DMS 273 (cell line): Measurements from ENCODE around the gene GALNTL6.
"Not testable (repeated sequence)": the region's sequence is repeated elsewhere in the genome, so short reads cannot be mapped to it uniquely, and the experiment has no call there.

ENCODE experiments used
- DNase-seq: peaks from one replicate; lab custom pipeline; 2025; ENCODE audit not compliant: unreplicated experiment; lab: John Stamatoyannopoulos, UW

GALNTL6 gene

DNA sequence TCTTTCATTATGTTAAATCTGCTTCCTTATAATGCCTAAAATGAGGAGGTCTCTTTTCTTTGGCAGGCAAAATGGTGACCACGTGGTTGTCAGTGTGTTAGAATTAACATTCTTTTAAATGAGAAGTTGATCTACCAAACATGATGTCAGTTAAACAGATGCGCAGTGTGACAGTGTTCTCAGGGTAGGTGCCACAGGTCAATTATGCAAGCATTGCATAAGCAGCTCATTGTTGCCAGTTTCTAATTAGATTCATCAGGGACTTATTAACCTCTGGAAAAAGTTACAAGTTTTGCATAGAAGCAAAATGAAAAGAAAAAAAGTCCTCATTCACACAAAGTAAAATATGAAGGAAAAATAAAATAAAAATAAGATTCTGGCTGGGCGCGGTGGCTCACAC, 1031.4 kb downstream of the GALNTL6 start:
- DNase-seq, result no peak

DNA sequence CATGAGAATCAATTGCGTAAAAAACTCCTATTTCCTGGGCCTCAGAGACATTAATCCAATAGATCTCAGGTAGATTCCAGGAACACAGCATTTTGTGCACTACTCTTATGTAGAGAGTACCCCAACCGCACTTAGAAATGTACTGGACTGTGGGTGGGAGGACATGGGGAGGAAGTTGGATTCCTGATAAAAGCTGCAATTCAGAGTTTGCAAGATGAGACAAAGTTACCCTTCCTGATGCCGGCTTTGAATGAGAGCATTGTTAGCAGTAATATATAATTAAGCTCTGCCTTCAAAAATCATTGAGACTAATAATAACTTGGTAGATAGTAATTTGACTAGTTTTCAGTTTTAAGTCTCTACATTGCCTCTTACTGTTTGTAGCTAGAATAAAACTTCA, 1032.1 kb downstream of the GALNTL6 start:
- DNase-seq, result no peak

DNA sequence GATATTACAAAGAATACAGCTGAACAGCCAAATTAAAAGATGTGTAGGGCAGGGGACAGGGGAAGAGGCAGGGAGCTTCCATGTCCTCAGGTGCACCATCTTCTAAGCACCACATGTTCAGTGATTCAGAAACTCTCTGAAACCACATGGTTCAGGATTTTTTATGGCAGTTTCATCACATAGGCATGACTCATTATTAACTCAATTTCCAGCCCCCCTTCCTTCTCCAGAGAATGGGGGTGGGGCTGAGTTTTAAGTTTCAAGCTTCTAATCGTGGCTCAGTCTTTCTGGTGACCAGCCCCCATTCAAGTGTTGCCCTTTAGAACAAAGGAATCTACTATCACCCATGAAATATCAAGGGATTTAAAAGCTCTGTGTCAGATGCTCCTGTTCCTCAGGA, 1037.6 kb downstream of the GALNTL6 start:
- DNase-seq, result no peak

DNA sequence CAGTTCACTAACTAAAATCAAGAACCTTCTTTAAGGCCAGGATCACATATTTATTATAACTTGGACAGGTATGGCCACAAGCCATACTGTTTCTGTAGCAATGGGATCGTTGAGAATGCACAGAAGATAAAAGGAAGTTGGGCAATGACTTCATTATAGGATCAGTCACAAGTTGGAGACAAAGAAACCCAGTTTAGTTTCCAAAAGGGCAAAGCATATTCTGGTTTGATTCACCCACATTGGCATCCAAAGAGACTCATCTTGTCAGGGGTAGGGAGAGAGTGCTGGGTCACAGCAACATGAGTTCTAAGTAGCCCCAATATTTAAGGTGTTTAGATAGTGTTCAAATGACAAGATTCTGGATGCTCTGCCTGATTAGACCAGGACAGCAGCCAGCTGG, 1038.3 kb downstream of the GALNTL6 start:
- no peak for DNase-seq

DNA sequence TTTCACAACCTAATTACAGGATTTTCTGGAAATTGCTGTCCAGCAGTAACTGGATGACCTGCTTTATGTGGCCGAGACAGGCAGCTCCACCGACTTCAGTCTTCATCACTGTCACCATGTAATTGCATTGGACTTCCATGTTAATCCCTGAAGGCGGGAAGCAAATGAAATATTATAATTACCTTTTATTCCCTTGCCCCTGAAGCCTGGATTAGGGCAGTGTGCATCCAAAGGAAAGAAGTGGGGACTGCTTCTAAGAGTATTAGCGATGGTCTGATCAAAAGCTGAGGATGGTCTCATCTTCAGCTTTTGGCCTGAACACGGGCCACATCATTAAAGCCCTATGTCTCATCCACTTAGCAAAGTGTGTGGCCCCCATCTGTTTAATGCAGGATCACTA, 1043.8 kb downstream of the GALNTL6 start:
- no peak for DNase-seq

DNA sequence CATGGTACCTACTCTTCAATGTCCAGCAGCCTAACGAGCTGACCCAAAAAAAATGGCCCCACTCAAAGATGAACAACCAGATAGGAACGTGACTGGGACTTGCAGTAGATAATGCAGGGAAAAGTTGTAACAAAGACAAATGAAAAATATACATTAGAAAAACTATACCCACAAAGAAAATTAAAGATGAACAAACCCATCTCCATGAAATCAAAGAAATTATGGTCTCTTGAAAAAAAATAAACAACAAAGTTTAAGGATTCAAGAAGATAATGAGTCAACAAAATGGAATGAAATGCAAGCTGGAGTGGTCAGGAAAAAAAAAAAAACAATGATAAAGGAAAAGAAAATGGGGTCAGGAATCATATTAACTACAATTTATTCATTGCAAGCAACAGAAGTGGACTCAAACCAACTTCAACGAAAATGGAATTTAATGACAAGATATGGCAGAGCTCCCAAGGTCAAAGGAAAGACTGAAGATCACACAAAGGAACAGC, 1045.6 kb downstream of the GALNTL6 start:
- no peak for DNase-seq

DNA sequence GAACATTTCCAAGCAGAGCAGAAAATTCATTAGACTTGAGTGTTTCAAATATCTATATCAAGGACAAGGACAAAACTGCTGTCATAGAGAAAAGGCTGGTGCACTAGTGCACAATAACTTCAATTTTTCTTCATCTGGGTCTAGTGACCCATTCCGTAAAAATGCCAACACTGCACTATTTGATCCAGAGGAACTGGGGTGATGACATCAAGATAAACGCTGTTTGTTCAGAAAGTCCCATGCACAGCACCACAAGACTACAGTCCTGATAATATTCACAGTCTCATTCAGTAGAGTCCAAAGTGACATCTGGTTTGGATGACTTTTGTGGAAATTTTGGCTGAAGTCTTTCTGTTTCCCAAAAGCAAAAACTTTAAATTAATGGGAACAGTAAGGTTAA, 1051.9 kb downstream of the GALNTL6 start:
- no peak for DNase-seq

DNA sequence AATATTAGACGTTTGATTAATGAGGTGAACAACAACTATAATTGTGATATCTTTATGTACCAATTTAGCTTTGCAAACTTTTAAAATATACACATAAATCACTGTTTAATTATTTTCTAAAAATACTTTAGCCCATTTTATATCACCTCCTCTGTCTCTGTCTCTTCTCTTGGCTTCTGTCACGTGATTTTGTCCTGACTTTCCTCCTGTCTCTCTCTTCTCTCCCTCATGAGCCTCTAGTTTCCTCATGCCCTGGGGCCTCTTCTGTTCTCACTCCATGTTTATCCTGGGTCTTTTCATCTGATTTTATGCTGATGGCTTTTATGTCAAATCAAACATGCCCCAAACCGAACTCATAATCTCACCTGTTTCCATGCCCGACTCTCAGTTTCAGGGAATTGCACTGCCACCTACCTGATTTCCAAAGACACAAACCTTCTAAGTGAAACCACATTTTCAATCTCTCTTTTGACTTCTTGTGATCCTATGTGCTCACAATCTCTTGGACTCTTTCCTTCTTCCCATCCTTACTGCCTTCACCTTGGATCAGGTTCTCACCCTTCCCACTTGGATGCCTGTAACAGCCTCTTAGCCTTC, 1052.4 kb downstream of the GALNTL6 start:
- no peak for DNase-seq

DNA sequence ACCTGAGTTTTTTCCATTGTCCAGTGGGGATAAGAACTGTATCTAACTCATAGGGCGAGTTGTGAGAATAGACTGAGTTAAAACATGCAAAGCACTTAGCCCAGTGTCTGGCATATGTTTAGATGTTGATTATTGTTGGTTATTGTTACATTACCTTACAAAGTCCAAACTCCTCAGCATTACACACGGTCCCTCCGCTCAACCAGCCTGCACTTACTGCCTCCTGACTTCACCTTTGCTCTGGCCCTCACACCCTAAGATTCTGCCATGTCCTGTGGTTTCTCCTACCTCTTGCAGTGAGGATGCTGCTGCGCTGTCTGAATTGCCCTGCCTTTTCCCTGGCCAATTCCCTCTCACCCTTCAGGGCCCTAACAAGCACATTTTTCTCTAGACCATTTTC, 1053.2 kb downstream of the GALNTL6 start:
- no peak for DNase-seq

DNA sequence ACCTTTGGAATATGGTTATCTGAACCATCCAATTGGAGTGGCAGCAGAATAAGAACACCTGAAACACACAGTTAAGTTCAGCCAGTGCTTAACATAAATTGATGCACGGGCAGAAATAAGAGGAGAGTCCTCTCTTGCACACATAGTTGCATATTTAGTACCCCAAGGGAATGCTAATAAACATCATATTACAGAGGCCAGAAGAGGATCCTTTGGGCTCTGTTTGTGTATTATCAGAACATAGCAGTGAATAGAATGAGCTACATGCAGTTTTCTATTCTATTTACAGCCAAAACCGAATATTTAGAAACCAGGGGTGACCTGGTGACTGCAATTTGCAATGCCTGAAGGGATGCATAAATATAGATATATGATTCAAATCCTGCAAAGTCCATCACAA, 1054.6 kb downstream of the GALNTL6 start:
- no peak for DNase-seq

DNA sequence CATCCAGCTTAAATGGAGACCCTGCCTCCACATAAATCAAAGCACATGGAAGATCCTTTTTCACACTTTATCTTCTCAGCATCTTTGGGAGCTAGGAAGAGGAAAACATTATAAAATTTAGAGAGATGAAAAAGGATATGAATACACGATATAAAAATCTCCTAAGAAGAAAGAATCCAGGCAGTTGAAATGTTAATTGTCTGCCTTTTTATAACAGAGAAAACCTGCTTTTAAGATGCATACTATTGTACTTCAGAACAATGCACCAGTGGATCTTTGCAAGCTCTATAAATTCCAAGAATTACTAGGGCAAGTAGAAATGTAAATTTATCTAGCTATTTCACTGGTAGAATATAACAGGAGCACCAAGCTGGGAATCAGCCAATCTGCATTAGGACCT, 1055.1 kb downstream of the GALNTL6 start:
- no peak for DNase-seq

DNA sequence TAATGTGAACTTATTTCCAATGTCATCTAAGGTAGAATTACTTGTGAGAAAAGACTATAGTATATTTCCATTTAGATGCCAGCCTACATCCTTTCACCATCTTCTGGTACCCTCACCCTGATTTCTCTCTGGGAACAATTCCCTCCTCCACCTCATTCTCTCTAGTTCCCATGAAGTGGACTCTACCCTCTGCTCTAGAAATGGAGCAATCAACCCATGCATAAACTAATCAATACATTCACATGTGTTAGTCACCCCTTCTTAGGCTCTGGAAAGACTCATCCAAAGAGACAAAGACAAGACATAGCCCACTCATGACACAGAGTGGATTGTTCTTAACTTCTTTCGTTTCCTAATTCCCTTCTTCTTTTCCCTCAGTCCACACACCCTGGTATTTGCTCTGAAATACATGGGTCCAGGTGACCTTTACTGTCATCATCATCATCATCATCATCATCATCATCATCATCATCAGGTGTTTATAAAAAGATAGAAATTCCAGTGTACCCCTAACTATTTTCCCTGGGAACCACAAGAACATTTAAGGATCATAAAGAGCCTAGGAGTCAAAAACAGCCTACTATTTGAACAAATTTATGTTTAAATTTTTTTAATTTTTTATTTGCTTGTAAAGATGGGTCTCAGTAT, 1056.5 kb downstream of the GALNTL6 start:
- DNase-seq, result no peak

DNA sequence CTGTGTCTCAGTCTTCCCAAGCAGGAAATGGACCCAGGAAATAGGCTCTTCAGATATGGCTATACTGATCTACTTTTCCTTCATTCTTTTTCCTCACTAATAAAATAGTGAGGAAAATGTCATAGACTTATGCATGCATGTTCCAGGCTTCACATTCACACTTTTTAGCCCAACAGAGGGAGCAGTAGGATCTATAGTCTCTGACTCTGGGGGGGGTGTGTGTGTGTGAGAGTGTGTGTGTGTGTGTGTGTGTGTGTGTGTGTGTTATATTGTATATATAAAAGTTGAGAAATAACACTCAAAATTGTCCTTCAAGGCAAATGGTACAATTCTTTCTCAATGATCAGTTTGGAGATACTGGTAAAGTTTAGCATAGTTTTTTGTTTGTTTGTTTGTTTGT, 1058.2 kb downstream of the GALNTL6 start:
- DNase-seq, result no peak

DNA sequence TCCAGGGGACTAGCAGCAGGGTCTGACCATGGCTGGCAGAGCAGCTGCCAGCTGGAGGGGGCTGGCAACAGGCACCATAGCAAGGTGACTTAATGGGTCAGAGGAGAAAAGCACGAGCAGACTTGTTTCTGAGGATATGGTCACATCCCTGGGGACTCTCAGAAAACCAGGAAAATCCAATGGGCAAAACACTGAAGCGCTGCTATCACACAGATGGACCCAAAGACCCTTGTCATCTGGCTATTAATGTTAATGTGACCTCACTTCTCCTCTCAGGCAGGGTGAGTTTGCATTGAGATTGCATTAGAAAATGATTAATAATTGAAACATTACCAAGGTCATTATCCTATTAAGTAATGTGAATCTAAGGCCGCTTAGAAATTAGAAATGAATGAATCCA, 1061.7 kb downstream of the GALNTL6 start:
- DNase-seq, result no peak

DNA sequence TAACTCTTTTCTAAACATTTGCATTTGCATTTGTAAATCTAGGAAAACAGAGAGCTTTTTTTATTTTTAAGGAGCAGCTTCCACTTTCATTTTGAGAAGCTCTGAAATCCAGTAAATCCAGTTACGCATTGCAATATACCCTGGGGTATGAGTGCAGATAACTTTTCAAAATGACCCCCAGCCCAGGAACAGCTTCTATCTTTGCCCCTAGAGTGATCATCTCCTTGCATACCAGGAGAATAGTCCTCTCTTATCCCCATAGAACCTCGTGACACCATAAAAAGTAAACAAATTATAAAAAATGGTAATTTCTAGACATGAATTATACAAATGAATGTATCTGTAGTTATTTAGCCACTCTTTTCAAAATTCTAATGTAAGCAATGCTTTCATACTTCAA, 1063.2 kb downstream of the GALNTL6 start:
- no peak for DNase-seq

DNA sequence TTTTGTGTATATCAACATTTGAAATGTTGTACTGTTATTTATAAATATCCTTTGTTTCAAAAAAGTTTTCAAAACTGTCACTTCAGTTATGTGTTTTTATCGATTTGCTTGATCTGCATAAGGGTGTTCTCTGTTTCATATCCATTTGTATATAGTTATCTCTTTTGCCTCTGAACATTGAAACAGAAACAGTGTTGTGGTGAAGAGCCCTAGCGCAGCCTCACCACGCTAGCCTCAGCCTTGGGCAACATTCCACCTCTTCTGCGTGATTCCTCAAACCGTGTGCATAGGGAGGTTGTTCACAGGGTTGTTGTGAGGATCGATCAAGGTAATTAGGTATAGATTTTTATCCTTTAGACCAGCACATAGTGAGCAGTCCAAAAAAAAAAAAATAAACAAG, 1068.4 kb downstream of the GALNTL6 start:
- no peak for DNase-seq

DNA sequence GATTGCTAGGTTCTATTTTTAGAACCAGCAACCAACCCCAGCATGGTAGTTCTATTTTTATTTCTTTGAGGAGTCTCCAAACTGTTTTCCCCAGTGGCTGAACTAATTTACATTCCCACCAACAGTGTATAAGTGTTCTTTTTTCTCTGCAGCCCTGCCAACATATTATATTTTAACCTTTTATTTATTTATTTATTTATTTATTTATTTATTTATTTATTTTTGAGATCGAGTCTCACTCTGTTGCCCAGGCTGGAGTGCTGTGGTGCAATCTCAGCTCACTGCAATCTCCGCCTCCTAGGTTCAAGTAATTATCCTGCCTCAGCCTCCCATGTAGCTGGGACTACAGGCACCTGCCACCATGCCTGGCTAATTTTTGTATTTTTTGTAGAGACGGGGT, 1074.2 kb downstream of the GALNTL6 start:
- not testable (repeated sequence) for DNase-seq

DNA sequence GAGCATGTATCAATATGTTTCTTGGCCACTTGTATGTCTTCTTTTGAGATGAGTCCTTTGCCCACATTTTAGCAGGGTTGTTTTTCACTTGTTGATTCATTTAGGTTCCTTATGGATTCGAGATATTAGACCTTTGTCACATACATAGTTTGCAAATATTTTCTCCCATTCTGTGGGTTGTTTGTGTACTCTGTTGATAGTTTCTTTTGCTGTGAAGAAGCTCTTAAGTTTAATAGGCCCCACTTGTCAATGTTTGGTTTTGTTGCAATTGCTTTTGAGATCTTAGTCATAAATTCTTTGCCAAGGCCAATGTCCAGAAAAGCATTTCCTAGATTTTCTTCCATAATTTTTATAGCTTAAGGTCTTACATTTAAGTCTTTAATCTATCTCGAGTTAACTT, 1074.8 kb downstream of the GALNTL6 start:
- no peak for DNase-seq

DNA sequence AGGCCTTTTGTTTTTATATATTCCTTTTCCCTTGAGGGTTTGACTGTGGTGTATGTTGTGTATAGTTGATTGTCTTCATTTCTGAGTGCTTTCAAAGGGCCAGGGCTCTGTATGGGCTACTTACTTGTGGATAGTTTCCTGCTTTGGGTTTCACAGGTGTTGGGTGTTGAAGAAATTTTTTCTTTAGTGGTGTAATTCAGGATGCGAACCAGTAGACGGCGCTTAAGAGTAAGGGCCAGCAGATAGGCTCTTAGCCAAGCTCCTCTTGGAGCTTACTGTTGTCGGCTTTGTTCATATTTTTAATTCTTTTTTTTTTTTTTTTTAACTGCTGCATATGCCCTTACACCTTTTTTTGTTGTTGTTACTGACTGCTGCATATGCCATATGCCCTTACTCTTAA, 1079.1 kb downstream of the GALNTL6 start:
- peak; percentile 30 for DNase-seq

DNA sequence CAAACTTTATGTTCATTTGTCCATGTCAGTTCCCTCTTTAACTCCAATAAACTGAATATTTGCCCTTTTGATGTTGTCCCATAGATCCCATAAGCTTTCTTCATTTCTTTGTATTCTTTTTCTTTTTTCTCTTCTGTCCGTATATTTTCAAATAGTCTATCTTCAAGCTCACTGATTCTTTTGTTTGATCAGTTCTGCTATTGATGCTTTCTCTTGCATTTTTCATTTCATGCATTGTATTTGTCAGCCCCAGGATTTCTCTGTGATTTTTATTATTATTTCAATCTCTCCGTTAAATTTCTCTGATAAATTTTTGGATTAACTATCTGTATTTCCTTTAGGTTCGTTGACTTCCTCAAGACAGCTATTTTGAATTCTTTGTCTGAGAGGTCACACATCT, 1082.5 kb downstream of the GALNTL6 start:
- DNase-seq, result no peak

DNA sequence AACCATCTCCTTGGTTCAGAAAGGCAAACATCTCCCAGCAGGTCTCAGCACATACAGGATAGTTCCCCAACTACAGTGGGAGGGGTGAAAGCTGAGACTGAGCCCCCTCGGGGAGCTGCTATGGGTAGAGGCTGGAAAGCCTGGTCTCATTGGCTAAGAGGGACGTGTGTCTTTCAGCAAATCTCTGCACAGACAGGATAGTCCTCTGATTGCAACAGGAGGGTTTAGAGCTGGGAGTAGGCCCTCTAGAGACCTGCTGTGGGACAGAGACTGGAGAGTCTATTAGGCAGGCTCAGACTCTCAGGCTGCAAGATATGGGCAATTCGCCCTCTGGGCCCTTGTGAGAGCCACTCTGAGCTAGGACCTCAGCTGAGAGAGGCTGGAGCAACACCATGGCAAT, 1083.8 kb downstream of the GALNTL6 start:
- no peak for DNase-seq

DNA sequence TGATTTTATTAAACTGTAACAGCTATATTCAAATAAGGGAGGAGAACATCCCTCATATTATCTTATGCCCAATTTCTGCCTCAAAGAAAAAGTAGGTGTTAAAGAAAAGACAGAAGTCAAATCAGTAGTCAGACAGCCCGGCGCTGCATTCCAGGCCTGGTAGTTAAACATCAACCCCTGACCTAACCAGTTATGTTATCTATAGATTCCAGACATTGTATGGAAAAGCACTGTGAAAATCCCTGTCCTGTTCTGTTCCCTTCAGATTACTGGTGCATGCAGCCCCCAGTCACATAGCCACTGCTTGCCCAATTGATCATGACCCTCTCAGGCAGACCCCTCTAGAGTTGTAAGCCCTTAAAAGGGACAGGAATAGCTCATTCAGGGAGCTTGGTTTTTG, 1085.5 kb downstream of the GALNTL6 start:
- DNase-seq, result no peak

DNA sequence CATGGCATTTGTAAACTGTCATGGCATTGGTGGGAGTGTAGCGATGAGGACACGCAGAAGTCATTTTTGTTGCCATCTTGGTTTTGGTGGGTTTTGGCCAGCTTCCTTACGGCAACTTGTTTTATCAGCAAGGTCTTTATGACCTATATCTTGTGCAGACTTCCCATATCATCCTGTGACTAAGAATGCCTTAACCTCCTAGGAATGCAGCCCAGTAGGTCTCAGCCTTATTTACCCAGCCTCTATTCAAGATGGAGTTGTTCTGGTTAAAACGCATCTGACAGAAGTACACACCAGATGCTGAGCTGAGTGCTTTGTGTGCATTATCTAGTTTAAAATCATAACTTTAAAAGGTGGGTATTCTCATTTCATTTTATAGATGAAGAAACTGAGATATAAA, 1086.7 kb downstream of the GALNTL6 start:
- DNase-seq, result no peak
